COLO668 (cell line): ENCODE measurements around the gene OR6C1.
"Not testable (repeated sequence)": the region's sequence is repeated elsewhere in the genome, so short reads cannot be mapped to it uniquely, and the experiment has no call there.

Experiments
- DNase-seq: peaks from one replicate; lab custom pipeline; 2025; ENCODE audit not compliant: unreplicated experiment; lab: John Stamatoyannopoulos, UW

The OR6C1 gene

DNA sequence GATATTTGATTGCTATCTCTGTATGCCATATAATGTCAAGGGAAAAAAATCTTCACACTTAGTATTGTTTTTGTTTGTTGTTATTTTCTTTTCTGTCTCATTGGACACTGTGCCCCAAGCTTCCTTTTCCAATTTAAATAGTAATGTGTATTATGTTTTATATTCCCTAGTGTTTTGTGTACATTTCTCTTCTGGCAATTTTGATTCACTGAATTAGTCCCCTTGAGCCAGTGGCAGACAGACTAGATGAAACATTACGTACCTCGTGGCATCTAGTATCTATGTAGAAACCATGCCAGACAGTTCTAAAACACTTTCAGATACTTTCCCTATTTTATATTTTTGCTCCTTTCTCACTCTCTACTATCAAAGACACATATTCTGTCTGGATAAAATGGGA is at the start of gene OR6C1:
TSS of gene OR6C1 (plus strand) at position 301 of the 400 bp plus-strand sequence. CDS start 6,257 bp downstream, outside the sequence.
- no peak for DNase-seq

DNA sequence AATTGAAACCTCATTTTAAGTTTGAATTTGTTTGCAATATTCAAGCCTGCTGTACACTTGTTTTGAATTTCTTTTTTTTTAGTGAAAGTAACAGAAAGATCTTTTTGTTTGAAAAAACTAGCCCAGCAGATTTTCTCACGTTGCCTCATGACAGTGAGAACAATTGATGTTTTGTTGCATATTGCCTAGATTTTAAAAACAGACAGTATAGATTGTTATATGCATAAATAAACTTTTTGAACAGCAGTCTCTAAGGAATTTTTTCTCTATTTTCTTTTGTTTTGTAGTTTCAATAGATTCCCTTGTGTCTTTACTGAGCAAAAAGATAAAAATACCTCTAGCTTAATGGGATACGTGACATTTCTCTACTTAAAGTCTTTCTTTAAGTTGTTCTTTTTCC is 33.2 kb upstream of the OR6C1 start:
- DNase-seq = no peak

DNA sequence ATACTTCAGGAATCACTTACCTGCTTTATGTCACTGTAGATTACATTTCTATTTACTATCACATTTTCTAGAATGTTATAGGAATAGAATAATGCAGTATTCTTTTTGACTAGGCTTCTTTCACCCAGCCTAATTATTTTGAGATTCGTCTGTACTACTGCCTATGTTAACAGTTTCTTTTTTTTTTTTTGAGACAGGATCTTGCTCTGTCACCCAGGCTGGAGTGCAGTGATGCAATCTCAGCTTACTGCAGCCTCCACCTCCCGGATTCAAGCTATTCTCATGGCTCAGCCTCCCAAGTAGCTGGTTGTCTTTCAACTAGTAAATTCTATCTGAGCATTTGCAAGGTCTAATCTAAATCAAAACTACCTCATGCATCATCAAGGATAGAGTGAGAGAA is 24.1 kb upstream of the OR6C1 start:
- no peak for DNase-seq

DNA sequence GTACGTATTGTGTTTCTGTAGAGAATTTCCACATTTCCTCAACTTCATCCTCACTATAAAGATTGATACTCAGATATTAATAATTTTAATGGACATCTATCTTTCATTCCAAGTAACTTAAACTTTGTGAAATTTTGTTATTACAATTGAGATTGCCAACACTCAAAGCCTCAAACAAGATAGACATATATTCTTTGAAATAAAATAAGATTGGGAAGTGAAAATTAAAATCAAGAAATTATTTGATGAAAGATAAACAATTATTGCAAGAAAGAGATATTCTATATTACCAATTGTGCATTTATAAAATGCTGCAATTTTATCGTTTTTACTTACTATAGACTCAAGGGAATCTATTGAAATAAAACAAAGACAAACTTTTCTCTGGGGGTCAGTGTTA is 17.7 kb upstream of the OR6C1 start, which contains the start of gene OR6C6:
TSS of gene OR6C6 (minus strand) at position 101 of the 400 bp plus-strand sequence. CDS start 1,337 bp downstream, outside the sequence.
- DNase-seq = no peak

DNA sequence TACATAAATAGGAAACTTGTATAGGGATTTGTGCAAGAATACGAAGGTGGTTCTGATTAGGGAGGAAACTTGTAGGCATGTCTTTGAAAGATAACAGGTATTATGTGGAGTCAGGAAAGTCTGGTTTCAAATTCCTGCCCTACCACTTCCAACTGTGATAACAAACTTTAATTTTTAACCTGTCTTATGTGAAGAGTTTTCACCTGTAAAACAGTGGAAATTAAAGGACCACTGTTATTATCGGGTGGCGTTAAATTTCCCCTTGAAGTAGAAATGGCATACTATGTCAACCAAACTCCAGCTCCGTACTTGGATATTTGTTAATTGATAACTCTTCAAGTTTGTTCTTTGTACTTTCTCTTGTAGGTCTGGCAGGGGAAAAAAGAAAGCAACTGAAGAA is 6.1 kb downstream of the OR6C1 start:
- no peak for DNase-seq

DNA sequence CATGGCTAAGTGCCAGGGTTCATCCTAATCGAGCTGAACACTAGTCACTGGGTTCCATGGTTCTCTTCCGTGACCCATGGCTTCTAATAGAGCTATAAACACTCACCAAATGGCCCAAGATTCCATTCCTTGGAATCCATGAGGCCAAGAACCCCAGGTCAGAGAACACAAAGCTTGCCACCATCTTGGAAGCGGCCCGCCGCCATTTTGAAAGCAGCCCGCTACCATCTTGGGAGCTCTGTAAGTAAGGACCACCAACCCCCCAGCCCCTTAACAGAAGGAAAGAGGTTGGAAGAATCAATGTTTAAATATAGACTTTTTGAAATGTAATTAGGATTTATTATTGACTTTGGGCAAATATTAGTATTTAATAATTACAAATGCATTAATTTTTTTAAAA is 11.7 kb downstream of the OR6C1 start:
- not testable (repeated sequence) for DNase-seq

DNA sequence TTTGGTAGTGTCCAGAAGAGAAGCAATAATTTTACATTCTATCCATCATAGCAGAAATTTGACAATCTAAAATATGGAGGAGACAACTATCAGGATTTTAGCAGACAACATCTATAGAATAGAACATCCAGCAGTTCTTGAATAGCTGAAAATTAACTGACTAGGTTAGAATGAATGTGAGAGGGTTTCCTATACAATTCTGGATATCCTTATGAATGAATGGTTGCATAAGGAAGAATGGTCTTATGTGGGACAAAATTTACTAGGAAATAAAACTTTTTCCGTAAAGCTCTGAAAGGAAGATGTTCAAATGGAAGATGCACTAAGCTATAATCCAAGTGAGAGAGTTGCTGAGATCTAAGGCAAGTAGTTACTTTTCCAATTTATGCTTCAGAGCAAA is 16.3 kb downstream of the OR6C1 start, which contains the start of gene OR6C3:
TSS of gene OR6C3 (plus strand) at position 301 of the 400 bp plus-strand sequence. CDS start 955 bp downstream, outside the sequence.
- no peak for DNase-seq

DNA sequence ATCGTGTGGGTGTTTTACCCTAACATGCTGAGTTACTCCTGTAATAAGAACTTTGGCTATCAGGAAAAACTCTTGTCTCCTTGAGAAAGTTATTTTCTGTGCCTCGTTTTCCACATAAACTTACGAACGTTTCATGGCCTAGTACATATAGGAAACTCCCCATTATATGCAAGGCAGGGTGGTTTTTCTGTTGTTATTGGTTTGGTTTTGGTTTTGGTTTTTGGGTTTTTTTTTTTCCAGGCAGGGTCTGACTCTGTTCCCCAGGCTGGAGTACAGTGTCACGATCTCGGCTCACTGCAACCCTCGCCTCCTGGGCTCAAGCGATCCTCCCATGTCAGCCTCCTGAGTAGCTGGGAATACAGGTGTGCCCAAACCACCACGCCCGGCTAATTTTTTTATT is 21.9 kb downstream of the OR6C1 start:
- no peak for DNase-seq

DNA sequence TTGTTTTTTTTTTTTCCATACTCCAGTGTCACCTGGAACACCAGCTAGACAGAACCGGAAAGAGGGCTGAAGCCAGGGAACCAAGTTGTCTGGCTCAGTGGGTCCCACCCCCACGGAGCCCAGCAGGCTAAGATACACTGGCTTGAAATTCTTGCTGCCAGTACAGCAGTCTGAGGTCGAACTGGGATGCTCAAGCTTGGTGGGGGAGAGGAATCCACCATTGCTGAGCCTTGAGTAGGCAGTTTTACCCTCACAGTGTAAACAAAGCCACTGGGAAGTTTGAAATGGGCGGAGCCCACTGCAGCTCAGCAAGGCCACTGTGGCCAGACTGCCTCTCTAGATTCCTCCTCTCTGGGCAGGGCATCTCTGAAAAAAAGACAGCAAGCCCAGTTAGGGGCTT is 41.2 kb downstream of the OR6C1 start:
- not testable (repeated sequence) for DNase-seq

DNA sequence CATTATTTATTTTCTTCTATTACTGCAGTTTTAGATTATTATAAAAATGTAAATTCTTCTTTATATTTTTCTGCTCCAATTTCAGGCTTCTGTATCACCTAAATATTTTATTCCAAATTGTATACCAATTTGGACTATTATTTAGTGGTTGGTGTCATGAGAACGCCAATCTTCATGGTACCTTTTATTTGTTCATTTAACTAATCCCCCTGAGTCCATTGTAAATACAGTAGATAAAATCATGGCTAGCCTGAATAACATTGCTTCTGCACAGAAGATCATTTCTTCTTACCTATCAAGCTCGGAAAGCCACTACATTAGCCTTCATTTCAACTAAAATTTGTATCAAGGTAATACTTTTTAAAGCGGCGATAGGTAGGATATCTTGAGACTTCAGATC is 48.5 kb downstream of the OR6C1 start, which contains the start of gene OR6C75:
TSS of gene OR6C75 (plus strand) at position 301 of the 400 bp plus-strand sequence. CDS start 2,136 bp downstream, outside the sequence.
- DNase-seq = no peak

DNA sequence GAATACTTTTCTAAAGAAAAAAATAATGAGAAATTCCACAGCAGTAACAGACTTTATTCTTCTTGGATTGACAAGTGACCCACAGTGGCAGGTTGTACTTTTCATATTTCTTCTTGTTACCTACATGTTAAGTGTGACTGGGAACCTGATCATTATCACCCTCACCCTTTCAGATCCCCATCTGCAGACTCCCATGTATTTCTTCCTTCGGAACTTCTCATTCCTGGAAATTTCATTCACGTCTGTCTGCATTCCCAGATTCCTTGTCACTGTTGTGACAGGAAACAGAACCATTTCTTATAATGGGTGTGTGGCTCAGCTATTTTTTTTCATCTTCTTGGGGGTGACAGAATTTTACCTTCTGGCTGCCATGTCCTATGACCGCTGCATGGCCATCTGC is 50.9 kb downstream of the OR6C1 start:
- no peak for DNase-seq
